GM23338 (cell line): ENCODE results near the gene PGC. TPM values are rescaled to one million over a fixed set of nuclear protein-coding genes. Genes with fewer than 3 reads are reported as not detected.

Source experiments
- ATAC-seq: fragments of 200-7000 bp; cut with Tn5 transposase; 3 replicates; pipeline ENCODE4 v1.9.1; 2020
- DNase-seq: peaks from one replicate; pipeline ENCODE4 v3.0.0-alpha.2; 2015; ENCODE audit warnings: low spot score
- H2AFZ ChIP-seq: fragments of 200-600 bp; sonication (generic); 2 replicates; pipeline ENCODE4 v1.8.0; 2016; ENCODE audit warnings: antibody characterized with exemption, mild to moderate bottlenecking, moderate library complexity
- H3F3A ChIP-seq: fragments of 200-600 bp; sonication (generic); replicated peaks from 2 replicates; pipeline ENCODE4 v1.8.0; 2017; ENCODE audit warnings: antibody characterized with exemption, mixed run types, low read depth
- H3K27ac ChIP-seq: fragments of 200-600 bp; sonication (generic); 2 replicates; pipeline ENCODE4 v1.6.1; 2016; ENCODE audit warnings: low read depth
- H3K27me3 ChIP-seq: fragments of 200-600 bp; sonication (generic); 2 replicates; pipeline ENCODE4 v1.8.0; 2016; ENCODE audit warnings: mild to moderate bottlenecking, mixed run types, moderate library complexity; ENCODE audit not compliant: insufficient read depth
- H3K36me3 ChIP-seq: fragments of 200-600 bp; sonication (generic); 2 replicates; pipeline ENCODE4 v1.8.0; 2016; ENCODE audit warnings: mild to moderate bottlenecking; ENCODE audit not compliant: insufficient read depth
- H3K4me1 ChIP-seq: fragments of 200-600 bp; sonication (generic); 2 replicates; pipeline ENCODE4 v1.8.0; 2016; ENCODE audit warnings: mild to moderate bottlenecking, moderate library complexity; ENCODE audit not compliant: insufficient read depth
- H3K4me2 ChIP-seq: fragments of 200-600 bp; sonication (generic); 2 replicates; pipeline ENCODE4 v1.7.1; 2017; ENCODE audit warnings: mixed run types
- H3K4me3 ChIP-seq: fragments of 200-600 bp; sonication (generic); 2 replicates; pipeline ENCODE4 v1.6.1; 2016; ENCODE audit warnings: mixed run types
- H3K79me2 ChIP-seq: fragments of 200-600 bp; sonication (generic); replicated peaks from 2 replicates; pipeline ENCODE4 v1.8.0; 2017; ENCODE audit warnings: mild to moderate bottlenecking; ENCODE audit not compliant: insufficient read depth
- H3K9me2 ChIP-seq: fragments of 200-600 bp; sonication (generic); 2 replicates; pipeline ENCODE4 v1.8.0; 2017; ENCODE audit not compliant: insufficient read depth
- H4K20me1 ChIP-seq: fragments of 200-600 bp; sonication (generic); replicated peaks from 2 replicates; pipeline ENCODE4 v1.8.0; 2017; ENCODE audit warnings: mild to moderate bottlenecking; ENCODE audit not compliant: insufficient read depth
- H3K27ac Mint-ChIP-seq: 2 replicates; pipeline ENCODE4 v1.8.0; 2020; ENCODE audit warnings: inconsistent platforms, mild to moderate bottlenecking, moderate library complexity, mixed read lengths
- H3K27me3 Mint-ChIP-seq: 3 replicates; pipeline ENCODE4 v1.8.0; 2022; ENCODE audit warnings: low read depth, mild to moderate bottlenecking, moderate library complexity, mixed read lengths, inconsistent platforms; ENCODE audit not compliant: insufficient read depth, poor library complexity
- H3K36me3 Mint-ChIP-seq: 3 replicates; pipeline ENCODE4 v1.8.0; 2021; ENCODE audit warnings: low read depth, mild to moderate bottlenecking, inconsistent platforms, moderate library complexity, mixed read lengths
- H3K4me1 Mint-ChIP-seq: 3 replicates; pipeline ENCODE4 v1.8.0; 2020; ENCODE audit warnings: mild to moderate bottlenecking, inconsistent platforms, mixed read lengths
- H3K4me3 Mint-ChIP-seq: 3 replicates; pipeline ENCODE4 v1.8.0; 2021; ENCODE audit warnings: moderate library complexity, mild to moderate bottlenecking, inconsistent platforms, mixed read lengths
- H3K9me3 Mint-ChIP-seq: 3 replicates; pipeline ENCODE4 v1.8.0; 2020; ENCODE audit warnings: moderate library complexity, mild to moderate bottlenecking, inconsistent platforms, mixed read lengths
- CREB1 ChIP-seq: fragments of 250-450 bp; sonication (Bioruptor Pico); IDR thresholded peaks from 2 replicates; pipeline ENCODE4 v1.5.0; 2020; ENCODE audit warnings: low read depth, mild to moderate bottlenecking, moderate library complexity
- ETS1 ChIP-seq: IDR thresholded peaks from 2 replicates; pipeline ENCODE4 v1.6.1; 2016; ENCODE audit warnings: antibody characterized with exemption
- EZH2 ChIP-seq: fragments of 200-600 bp; sonication (generic); IDR thresholded peaks from one replicate; pipeline ENCODE4 v1.8.0; 2017; ENCODE audit warnings: antibody characterized with exemption, mild to moderate bottlenecking, low read depth; ENCODE audit not compliant: unreplicated experiment
- EZH2phosphoT487 ChIP-seq: fragments of 200-600 bp; sonication (generic); IDR thresholded peaks from one replicate; pipeline ENCODE4 v1.8.1; 2018; ENCODE audit warnings: antibody characterized with exemption; ENCODE audit not compliant: unreplicated experiment
- JUNB ChIP-seq: IDR thresholded peaks from one replicate; pipeline ENCODE4 v1.6.1; 2016; ENCODE audit warnings: antibody characterized with exemption; ENCODE audit not compliant: unreplicated experiment
- NANOG ChIP-seq: IDR thresholded peaks from 2 replicates; pipeline ENCODE4 v1.6.1; 2016; ENCODE audit warnings: antibody characterized with exemption, borderline replicate concordance
- POLR2AphosphoS5 ChIP-seq: IDR thresholded peaks from 2 replicates; pipeline ENCODE4 v1.6.1; 2016; ENCODE audit warnings: antibody characterized with exemption, low read depth
- STAT1 ChIP-seq: IDR thresholded peaks from one replicate; pipeline ENCODE4 v1.6.1; 2016; ENCODE audit warnings: antibody characterized with exemption; ENCODE audit not compliant: unreplicated experiment
- ZNF114 ChIP-seq: fragments of 250-450 bp; sonication (Bioruptor Pico); IDR thresholded peaks from 2 replicates; pipeline ENCODE4 v1.5.0; 2020; ENCODE audit warnings: mild to moderate bottlenecking, moderate library complexity
- ZNF331 ChIP-seq: fragments of 250-450 bp; sonication (Bioruptor Pico); IDR thresholded peaks from 2 replicates; pipeline ENCODE4 v1.5.0; 2020; ENCODE audit warnings: low read depth, mild to moderate bottlenecking, moderate library complexity
- ZNF462 ChIP-seq: fragments of 250-450 bp; sonication (Bioruptor Pico); IDR thresholded peaks from 2 replicates; pipeline ENCODE4 v1.5.0; 2020; ENCODE audit warnings: mild to moderate bottlenecking, moderate library complexity
- polyA plus RNA-seq: library from polyadenylated mRNA; unstranded; fragments of >200 nt; fragmentation: Nextera tagmentation; extraction: Ambion mirVana; gene quantifications from 2 replicates; pipeline ENCODE4 v1.2.1, GENCODE V29; 2016
- total RNA-seq: library from RNA; depleted of rRNA; stranded (reverse); fragments of >200 nt; shearing (Covaris generic); gene quantifications from 2 replicates; pipeline ENCODE4 v1.2.3, GENCODE V29; 2014
- TF ChIP-seq, protein P1 (sequence below), 2 experiments: fragments of 200-600 bp in 1 of 2; sonication (generic) in 1 of 2; conservative IDR thresholded peaks; 2 replicates each; pipeline versions ENCODE4 v1.5.1 to v1.6.1; 2016 to 2017; ENCODE audit warnings: antibody characterized with exemption in 2 of 2, low read depth in 2 of 2, mild to moderate bottlenecking in 2 of 2, moderate library complexity in 1 of 2

Gene PGC
- total and polyA plus RNA-seq, 2 experiments from 2014 or later: not detected

GRCh38 chr6:41758641-41759035 lies 11.4 kb upstream of the PGC start (continued):
- TF ChIP-seq EZH2phosphoT487 (no peak), ZNF114 (CRISPR knock-in tag) (no peak), POLR2AphosphoS5 (no peak)

- Mint-ChIP-seq H3K4me3 (no peak overlapping the region; the same call in 2 of the 3 replicates), H3K4me1 (peaks cover 7% of the 10 kb centered on the region), H3K9me3 (no peaks in the 10 kb centered on the region), H3K27ac (no peak overlapping the region), H3K36me3 (no peaks in the 10 kb centered on the region), H3K27me3 (peaks cover 12% of the 10 kb centered on the region)
- ATAC-seq: no peak
- H3K4me3 ChIP-seq: no peak overlapping the region
- DNase-seq: no peak
- H2AFZ ChIP-seq: no peak overlapping the region
- H4K20me1 ChIP-seq: no peaks in the 10 kb centered on the region
- H3K79me2 ChIP-seq: no peaks in the 10 kb centered on the region
- H3K27me3 ChIP-seq: no peaks in the 10 kb centered on the region
- no peaks in the 10 kb centered on the region for H3K4me1 ChIP-seq
- no peaks in the 10 kb centered on the region for H3F3A ChIP-seq
- H3K27ac ChIP-seq: no peak overlapping the region
- H3K9me2 ChIP-seq: no peaks in the 10 kb centered on the region
- H3K36me3 ChIP-seq: no peaks in the 10 kb centered on the region
- no peak overlapping the region for H3K4me2 ChIP-seq
- TF ChIP-seq POLR2AphosphoS5 (no peak), EZH2 (no peak), ZNF331 (CRISPR knock-in tag) (no peak), EZH2phosphoT487 (no peak), CREB1 (CRISPR knock-in tag) (no peak), ETS1 (no peak), JUNB (no peak), ZNF114 (CRISPR knock-in tag) (no peak), ZNF462 (CRISPR knock-in tag) (no peak), NANOG (no peak), STAT1 (no peak)
- TF ChIP-seq, protein P1, sequence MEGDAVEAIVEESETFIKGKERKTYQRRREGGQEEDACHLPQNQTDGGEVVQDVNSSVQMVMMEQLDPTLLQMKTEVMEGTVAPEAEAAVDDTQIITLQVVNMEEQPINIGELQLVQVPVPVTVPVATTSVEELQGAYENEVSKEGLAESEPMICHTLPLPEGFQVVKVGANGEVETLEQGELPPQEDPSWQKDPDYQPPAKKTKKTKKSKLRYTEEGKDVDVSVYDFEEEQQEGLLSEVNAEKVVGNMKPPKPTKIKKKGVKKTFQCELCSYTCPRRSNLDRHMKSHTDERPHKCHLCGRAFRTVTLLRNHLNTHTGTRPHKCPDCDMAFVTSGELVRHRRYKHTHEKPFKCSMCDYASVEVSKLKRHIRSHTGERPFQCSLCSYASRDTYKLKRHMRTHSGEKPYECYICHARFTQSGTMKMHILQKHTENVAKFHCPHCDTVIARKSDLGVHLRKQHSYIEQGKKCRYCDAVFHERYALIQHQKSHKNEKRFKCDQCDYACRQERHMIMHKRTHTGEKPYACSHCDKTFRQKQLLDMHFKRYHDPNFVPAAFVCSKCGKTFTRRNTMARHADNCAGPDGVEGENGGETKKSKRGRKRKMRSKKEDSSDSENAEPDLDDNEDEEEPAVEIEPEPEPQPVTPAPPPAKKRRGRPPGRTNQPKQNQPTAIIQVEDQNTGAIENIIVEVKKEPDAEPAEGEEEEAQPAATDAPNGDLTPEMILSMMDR (conservative IDR thresholded peaks at IDR 0.05; ENCODE audit: low read depth in 2 of 2): no peak
These were observed 10.9 kb upstream of the PGC start for GRCh38 chr6:41757931-41758640.
